GM12874 (cell line): ENCODE results near the gene SLC25A5.

Experiments
- TF ChIP-seq, protein P1 (sequence below): IDR thresholded peaks from 2 replicates; pipeline ENCODE4 v1.5.1; 2011; ENCODE audit warnings: low read depth, mild to moderate bottlenecking, control low read depth, low read length, moderate library complexity; ENCODE audit not compliant: insufficient read depth

SLC25A5 gene

GRCh38 chrX:119467842-119468550 is at the start of gene SLC25A5:
TSS of gene SLC25A5 (plus strand) at chrX:119468444. CDS start at chrX:119468516, 72 bp downstream.
- TF ChIP-seq, protein P1, sequence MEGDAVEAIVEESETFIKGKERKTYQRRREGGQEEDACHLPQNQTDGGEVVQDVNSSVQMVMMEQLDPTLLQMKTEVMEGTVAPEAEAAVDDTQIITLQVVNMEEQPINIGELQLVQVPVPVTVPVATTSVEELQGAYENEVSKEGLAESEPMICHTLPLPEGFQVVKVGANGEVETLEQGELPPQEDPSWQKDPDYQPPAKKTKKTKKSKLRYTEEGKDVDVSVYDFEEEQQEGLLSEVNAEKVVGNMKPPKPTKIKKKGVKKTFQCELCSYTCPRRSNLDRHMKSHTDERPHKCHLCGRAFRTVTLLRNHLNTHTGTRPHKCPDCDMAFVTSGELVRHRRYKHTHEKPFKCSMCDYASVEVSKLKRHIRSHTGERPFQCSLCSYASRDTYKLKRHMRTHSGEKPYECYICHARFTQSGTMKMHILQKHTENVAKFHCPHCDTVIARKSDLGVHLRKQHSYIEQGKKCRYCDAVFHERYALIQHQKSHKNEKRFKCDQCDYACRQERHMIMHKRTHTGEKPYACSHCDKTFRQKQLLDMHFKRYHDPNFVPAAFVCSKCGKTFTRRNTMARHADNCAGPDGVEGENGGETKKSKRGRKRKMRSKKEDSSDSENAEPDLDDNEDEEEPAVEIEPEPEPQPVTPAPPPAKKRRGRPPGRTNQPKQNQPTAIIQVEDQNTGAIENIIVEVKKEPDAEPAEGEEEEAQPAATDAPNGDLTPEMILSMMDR = no peak

GRCh38 chrX:119419146-119419545 is 49.1 kb upstream of the SLC25A5 start:
- TF ChIP-seq, protein P1 = no peak

DNA sequence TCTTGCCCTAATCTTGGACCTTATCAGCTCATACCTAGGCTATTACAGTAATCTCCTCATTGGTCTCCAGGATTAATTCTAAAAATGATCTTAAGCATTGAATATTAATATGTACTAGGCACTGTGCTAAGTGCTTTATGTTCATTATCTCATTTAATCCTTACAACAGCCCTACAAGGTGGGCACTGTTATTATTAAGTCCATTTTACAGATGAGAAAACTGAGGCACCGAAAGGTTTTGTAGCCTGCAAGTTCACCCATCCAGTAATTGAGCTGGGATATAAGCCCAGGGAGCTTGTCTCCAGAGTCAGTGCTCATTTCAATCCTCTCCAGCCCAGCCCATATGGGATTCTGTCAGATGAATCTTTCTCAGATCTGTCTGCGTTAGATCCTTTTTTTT is 48.3 kb upstream of the SLC25A5 start:
- TF ChIP-seq, protein P1 = no peak

GRCh38 chrX:119421016-119421705 is 47.1 kb upstream of the SLC25A5 start:
- TF ChIP-seq, protein P1 = no peak

- TF ChIP-seq, protein P1 = no peak
Observed at GRCh38 chrX:119423631-119424030, 44.6 kb upstream of the SLC25A5 start.

DNA sequence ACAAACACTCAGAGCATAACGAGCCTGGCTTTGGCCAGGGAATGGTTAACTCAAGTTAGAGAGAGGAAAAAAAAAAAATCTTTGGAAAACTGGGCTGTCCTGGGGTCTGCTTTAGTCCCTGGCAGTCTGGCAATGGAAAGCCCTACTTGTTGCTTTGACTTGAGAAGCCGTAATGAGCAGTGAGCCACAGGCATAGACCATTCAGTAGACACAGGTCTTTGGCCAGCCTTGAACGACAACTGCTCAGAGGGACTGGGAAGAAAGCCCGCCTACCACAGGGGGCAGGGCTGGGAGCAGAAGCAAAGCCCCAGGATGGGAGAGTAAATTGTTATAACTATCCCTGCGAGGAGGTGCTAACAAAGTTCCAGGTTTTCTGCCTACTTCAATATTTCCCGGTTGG is 43.2 kb upstream of the SLC25A5 start:
- TF ChIP-seq, protein P1 = no peak

GRCh38 chrX:119427024-119427794 is 41.0 kb upstream of the SLC25A5 start:
- TF ChIP-seq, protein P1 = no peak
